Tibial artery (tissue), 4 donors: ENCODE data around the gene SPP2.

ENCODE experiments used
- DNase-seq, 2 donors: peaks; one replicate each; pipeline ENCODE4 v3.0.0-alpha.2; 2019
- H3K27ac ChIP-seq, 2 donors: fragments of 200-600 bp; sonication (generic) in 1 of 2; 1 replicate in 1 of 2; 2 replicates in 1 of 2; pipeline ENCODE4 v1.5.1; 2018 to 2019; ENCODE audit warnings: mild to moderate bottlenecking in 1 of 2
- H3K27me3 ChIP-seq, 2 donors: fragments of 200-600 bp; sonication (generic) in 1 of 2; one replicate each; pipeline versions ENCODE4 v1.5.1 to v1.6.0; 2016 to 2019
- H3K36me3 ChIP-seq, 3 donors: fragments of 200-600 bp; sonication (generic) in 2 of 3; one replicate each; pipeline ENCODE4 v1.5.1; 2016 to 2019; ENCODE audit warnings: mild to moderate bottlenecking in 2 of 3
- H3K4me1 ChIP-seq, 4 donors: fragments of 200-600 bp; sonication (generic) in 2 of 4; 1 replicate in 3 of 4; 2 replicates in 1 of 4; pipeline ENCODE4 v1.5.1; 2016 to 2019
- H3K4me3 ChIP-seq, 2 donors: fragments of 200-600 bp; sonication (generic) in 1 of 2; 1 replicate in 1 of 2; 2 replicates in 1 of 2; pipeline ENCODE4 v1.5.1; 2018 to 2019; ENCODE audit warnings: mild to moderate bottlenecking in 2 of 2
- H3K9me3 ChIP-seq, 3 donors: fragments of 200-600 bp; sonication (generic) in 1 of 3; one replicate each; pipeline ENCODE4 v1.5.1; 2016 to 2019
- intact Hi-C: fragments of 100-400 bp; cut with DNase I; formaldehyde crosslinking; loops from one replicate; pipeline ENCODE4 v1.15.0; 2023; ENCODE audit warnings: low total_unique reads
- TF ChIP-seq, protein P1 (sequence below), 2 experiments: fragments of 200-600 bp in 1 of 2; fragments of 450-650 bp in 1 of 2; IDR thresholded peaks; one replicate each; pipeline ENCODE4 v1.5.1; 2017 to 2019; ENCODE audit warnings: antibody characterized with exemption in 2 of 2, mild to moderate bottlenecking in 1 of 2, moderate library complexity in 1 of 2

Gene SPP2

DNA sequence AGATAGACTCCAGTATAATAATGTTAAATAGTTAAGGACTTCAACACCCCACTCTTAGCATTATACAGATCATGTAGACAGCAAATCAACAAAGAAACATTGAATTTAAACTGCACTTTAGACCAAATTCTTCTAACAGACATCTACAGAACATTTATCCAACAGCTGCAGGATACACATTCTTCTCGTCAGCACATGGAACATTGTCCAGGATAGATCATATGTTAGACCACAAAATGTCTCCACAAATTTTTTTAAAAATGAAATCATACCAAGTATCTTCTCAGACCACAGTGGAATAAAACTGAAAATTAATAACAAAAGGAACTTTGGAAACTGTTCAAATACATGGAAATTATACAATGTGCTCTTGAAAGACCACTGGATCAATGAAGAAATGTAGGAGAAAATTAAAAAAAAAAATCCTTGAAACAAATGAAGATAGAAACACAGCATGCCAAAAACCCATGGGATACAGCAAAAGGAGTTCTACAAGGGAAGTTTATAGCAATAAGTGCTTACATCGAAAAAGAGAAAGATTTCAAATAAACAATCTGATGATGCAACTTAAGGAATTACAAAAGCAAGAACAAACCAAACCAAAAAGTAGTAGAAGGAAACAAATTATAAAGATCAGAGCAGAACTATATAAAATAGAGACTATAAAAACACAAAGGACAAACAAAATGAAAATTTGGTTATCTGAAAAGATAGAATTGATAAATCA lies 12.3 kb upstream of the SPP2 start:
- TF ChIP-seq, protein P1, sequence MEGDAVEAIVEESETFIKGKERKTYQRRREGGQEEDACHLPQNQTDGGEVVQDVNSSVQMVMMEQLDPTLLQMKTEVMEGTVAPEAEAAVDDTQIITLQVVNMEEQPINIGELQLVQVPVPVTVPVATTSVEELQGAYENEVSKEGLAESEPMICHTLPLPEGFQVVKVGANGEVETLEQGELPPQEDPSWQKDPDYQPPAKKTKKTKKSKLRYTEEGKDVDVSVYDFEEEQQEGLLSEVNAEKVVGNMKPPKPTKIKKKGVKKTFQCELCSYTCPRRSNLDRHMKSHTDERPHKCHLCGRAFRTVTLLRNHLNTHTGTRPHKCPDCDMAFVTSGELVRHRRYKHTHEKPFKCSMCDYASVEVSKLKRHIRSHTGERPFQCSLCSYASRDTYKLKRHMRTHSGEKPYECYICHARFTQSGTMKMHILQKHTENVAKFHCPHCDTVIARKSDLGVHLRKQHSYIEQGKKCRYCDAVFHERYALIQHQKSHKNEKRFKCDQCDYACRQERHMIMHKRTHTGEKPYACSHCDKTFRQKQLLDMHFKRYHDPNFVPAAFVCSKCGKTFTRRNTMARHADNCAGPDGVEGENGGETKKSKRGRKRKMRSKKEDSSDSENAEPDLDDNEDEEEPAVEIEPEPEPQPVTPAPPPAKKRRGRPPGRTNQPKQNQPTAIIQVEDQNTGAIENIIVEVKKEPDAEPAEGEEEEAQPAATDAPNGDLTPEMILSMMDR (IDR thresholded peaks at IDR 0.05), result no peak
- Histone ChIP-seq H3K4me1 (no peaks in the 10 kb centered on the region), H3K36me3 (no peaks in the 10 kb centered on the region), H3K27ac (no peak overlapping the region), H3K27me3 (no peaks in the 10 kb centered on the region), H3K9me3 (peaks cover 0 to 6% (median 5%) of the 10 kb centered on the region in 3 donors), H3K4me3 (no peak overlapping the region)
- intact Hi-C loops, result no loop called here
- DNase-seq, result no peak

DNA sequence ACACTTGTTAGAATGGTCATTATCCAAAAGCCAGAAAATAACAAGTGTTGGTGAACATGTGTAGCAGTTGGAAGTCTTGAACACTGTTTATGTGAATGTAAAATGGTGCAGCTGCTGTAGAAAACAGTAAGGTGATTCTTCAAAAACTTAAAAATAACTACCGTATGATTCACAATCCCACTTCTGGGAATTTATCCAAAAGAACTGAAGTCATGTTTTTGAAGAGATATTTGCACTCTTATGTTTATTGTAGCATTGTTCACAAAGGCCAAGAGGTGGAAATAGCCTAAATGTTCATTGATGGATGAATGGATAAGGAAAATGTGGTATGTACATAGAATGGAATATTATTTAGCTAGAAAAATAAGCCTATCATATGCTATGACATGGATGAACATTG lies 6.3 kb upstream of the SPP2 start:
- Histone ChIP-seq H3K36me3 (no peaks in the 10 kb centered on the region), H3K4me3 (no peak overlapping the region), H3K27me3 (no peaks in the 10 kb centered on the region), H3K27ac (no peak overlapping the region), H3K9me3 (no peaks in the 10 kb centered on the region), H3K4me1 (no peaks in the 10 kb centered on the region)
- intact Hi-C loops, result no loop called here
- TF ChIP-seq, protein P1 (IDR thresholded peaks at IDR 0.05), result no peak
- DNase-seq, result no peak

DNA sequence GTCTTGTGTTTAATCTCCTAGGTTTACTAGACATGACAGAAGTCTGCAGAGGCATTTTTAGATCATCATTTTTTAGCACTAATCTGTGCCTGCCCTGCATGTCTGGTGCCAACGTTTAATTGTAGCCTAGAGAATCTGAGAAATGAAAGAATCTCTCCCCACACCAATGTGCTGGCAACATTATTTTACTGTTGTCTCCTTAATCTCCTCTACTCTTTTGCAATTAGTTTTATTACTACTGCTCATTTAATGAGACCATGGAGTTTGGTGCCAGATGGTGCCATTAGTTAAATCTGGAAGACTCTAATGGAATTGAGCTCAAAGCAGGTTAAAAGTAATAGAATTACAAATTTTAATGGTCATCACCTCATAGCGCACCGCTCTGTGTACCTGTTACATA lies 4.0 kb upstream of the SPP2 start:
- Histone ChIP-seq H3K9me3 (no peaks in the 10 kb centered on the region), H3K4me3 (no peak overlapping the region), H3K36me3 (no peaks in the 10 kb centered on the region), H3K27ac (no peak overlapping the region), H3K27me3 (no peaks in the 10 kb centered on the region), H3K4me1 (no peaks in the 10 kb centered on the region)
- DNase-seq, result no peak
- intact Hi-C loops, result no loop called here
- TF ChIP-seq, protein P1 (IDR thresholded peaks at IDR 0.05), result no peak

DNA sequence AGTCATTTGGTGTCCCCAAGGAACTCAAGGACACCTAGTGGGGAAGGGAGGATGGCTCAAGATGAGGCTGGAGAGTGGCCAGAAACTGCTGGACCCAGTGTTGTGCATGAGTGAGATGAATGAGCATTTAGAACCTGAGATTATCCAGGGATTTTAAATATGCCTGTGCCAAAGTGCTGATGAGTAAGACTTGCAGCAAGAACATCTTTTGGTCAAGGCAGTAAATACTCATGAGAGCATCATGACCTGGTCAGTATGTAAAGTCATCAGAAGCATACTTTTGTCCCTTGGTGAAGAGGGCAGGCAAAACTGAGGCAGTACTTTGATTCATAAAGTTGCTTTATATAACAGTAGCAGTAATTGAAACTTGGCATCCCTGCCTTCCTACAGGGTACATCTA lies 3.1 kb upstream of the SPP2 start:
- Histone ChIP-seq H3K27ac (no peak overlapping the region), H3K9me3 (no peaks in the 10 kb centered on the region), H3K27me3 (no peaks in the 10 kb centered on the region), H3K4me1 (no peaks in the 10 kb centered on the region), H3K4me3 (no peak overlapping the region), H3K36me3 (no peaks in the 10 kb centered on the region)
- intact Hi-C loops, result no loop called here
- TF ChIP-seq, protein P1 (IDR thresholded peaks at IDR 0.05), result no peak
- no peak for DNase-seq

DNA sequence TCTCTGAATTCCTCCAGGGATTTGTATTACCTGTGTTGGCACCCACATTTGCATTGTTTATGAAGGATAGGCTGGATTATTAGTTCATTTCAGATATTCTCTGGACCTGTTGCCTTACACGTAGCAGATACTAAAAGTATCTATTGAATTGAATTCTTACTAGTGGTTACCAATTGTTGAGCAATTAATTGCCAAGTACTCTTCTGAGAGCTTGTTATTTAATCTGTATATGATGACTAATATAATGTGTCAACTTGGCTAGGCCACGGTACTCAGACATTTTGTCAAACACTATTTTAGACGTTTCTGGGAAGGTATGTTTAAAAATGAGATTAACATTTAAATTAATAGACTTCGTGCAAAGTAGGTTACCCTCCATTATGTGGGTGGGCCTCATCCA lies 2.5 kb upstream of the SPP2 start:
- Histone ChIP-seq H3K27me3 (no peaks in the 10 kb centered on the region), H3K9me3 (no peaks in the 10 kb centered on the region), H3K27ac (no peak overlapping the region), H3K36me3 (no peaks in the 10 kb centered on the region), H3K4me1 (no peaks in the 10 kb centered on the region), H3K4me3 (no peak overlapping the region)
- TF ChIP-seq, protein P1 (IDR thresholded peaks at IDR 0.05), result no peak
- intact Hi-C loops, result no loop called here
- no peak for DNase-seq
